ENCODE measurements around the gene AKR7A2. TPM values are rescaled to one million over a fixed set of nuclear protein-coding genes. Genes with fewer than 3 reads are reported as not detected.
A peak's percentile ranks its signal among the peaks of the same experiment; 100 is the strongest.
"Not testable (repeated sequence)": the region's sequence is repeated elsewhere in the genome, so short reads cannot be mapped to it uniquely, and the experiment has no call there.

AKR7A2 gene
- total RNA-seq, 2 donors from 2014 or later: 24.1 to 45.1 TPM

DNA sequence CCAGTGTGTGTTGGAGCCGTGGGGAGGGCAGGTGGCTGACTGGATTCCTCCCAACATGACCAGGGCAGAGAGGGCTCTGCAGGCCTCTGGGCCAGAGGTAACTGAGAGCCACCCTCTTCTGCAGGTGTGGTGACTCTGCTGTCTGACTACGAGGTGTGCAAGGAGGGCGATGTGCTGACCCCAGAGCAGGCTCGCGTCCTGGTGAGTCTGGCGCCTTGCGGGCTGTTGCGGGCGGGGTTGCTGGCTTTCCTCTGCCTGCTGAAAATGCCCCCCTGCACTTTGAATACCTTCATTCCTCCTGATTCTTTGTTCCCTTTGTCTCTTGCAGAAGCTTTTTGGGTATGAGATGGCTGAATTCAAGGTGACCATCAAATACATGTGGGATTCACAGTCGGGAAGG lies 53.6 kb downstream of the AKR7A2 start:
- TF ChIP-seq, protein P1, sequence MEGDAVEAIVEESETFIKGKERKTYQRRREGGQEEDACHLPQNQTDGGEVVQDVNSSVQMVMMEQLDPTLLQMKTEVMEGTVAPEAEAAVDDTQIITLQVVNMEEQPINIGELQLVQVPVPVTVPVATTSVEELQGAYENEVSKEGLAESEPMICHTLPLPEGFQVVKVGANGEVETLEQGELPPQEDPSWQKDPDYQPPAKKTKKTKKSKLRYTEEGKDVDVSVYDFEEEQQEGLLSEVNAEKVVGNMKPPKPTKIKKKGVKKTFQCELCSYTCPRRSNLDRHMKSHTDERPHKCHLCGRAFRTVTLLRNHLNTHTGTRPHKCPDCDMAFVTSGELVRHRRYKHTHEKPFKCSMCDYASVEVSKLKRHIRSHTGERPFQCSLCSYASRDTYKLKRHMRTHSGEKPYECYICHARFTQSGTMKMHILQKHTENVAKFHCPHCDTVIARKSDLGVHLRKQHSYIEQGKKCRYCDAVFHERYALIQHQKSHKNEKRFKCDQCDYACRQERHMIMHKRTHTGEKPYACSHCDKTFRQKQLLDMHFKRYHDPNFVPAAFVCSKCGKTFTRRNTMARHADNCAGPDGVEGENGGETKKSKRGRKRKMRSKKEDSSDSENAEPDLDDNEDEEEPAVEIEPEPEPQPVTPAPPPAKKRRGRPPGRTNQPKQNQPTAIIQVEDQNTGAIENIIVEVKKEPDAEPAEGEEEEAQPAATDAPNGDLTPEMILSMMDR (IDR thresholded peaks at IDR 0.05): no peak
- TF ChIP-seq POLR2A (IDR thresholded peaks at IDR 0.05): no peak
- Histone ChIP-seq H3K9me3 (no peaks in the 10 kb centered on the region), H3K4me1 (peaks cover 11% of the 10 kb centered on the region), H3K27ac (no peak overlapping the region), H3K4me3 (no peak overlapping the region), H3K27me3 (no peaks in the 10 kb centered on the region), H3K36me3 (replicated peaks in 1 of 2; ENCODE audit: insufficient read depth in 1 of 2, low read depth in 2 of 2) (peaks cover 3 to 24% of the 10 kb centered on the region in 2 donors)
- ATAC-seq: no peak
- WGBS, 2 donors: 91 to 98% methylated on average over 6 to 10 of the region's 10 CpGs
- intact Hi-C loops (cut with DNase I): loop anchor here (10.0 kb wide), 1 partner anchor 46 kb away; no protein-coding TSS in a partner anchor
- DNase-seq: no peak

DNA sequence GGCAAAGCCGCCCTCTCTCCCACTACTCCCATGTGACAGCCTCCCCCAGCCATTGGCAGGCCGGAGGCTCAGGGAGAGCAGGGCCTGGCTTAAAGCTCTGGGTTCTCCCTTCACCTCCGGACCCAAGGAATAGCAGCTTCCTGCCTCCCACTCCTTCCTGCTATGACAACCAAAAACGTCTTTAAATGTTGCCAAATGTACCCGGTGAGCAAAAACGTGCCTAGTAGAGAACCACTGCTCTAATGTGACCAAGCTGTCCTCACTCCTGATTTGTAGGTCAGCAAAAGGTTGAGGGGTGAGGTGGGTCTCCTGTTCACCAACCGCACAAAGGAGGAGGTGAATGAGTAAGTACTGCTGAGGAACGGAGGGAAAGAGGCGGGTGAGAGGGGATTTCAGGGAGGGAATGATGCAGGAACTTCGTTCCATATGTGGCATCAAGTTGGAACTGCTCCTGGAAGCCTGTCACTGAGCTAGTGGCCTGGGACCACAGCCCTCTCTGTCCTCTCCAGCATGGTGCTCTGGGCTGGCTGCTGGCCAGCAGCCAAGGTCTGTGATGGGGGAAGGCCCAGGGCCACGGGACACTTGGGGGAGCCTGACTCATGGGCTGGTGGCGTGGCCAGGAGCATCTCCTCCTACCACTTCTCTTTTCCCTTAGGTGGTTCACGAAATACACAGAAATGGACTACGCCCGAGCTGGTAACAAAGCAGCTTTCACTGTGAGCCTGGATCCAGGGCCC lies 54.6 kb downstream of the AKR7A2 start:
- H3K27ac ChIP-seq: no peak overlapping the region
- H3K36me3 ChIP-seq (replicated peaks in 1 of 2; ENCODE audit: insufficient read depth in 1 of 2, low read depth in 2 of 2): peaks cover 3 to 24% of the 10 kb centered on the region in 2 donors
- H3K9me3 ChIP-seq: no peaks in the 10 kb centered on the region
- DNase-seq (no peak), ATAC-seq (no peak)
- H3K27me3 ChIP-seq: no peaks in the 10 kb centered on the region
- H3K4me3 ChIP-seq: no peak overlapping the region
- intact Hi-C loops (cut with DNase I): loop anchor here (10.0 kb wide), 1 partner anchor 47 kb away; no protein-coding TSS in a partner anchor
- TF ChIP-seq, protein P1 (IDR thresholded peaks at IDR 0.05): no peak
- no peak for TF ChIP-seq POLR2A (IDR thresholded peaks at IDR 0.05)
- peaks cover 21% of the 10 kb centered on the region for H3K4me1 ChIP-seq
- WGBS, 2 donors: 67 to 73% methylated on average over 9 to 15 of the region's 15 CpGs

DNA sequence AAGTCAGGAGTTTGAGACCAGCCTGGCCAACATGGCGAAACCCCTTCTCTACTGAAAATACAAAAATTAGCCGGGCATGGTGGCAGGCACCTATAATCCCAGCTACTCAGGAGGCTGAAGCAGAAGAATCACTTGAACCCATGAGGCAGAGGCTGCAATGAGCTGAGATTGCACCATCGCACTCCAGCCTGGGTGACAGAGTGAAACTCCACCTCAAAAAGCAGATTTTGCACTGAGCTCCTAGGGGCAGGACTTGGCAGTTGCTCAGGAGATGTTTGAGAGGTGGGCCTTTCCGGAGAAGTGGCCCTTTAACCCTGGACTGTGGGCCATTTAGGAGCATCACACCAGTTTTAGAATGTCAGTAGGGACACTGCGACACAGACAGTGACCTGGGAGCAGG lies 55.6 kb downstream of the AKR7A2 start:
- WGBS, 2 donors: 87 to 94% methylated on average over 5 of the region's 5 CpGs
- peaks cover 18% of the 10 kb centered on the region for H3K4me1 ChIP-seq
- peaks cover 3 to 24% of the 10 kb centered on the region in 2 donors for H3K36me3 ChIP-seq (replicated peaks in 1 of 2; ENCODE audit: insufficient read depth in 1 of 2, low read depth in 2 of 2)
- ATAC-seq, DNase-seq, H3K27me3 ChIP-seq, H3K4me3 ChIP-seq, H3K27ac ChIP-seq, H3K9me3 ChIP-seq: not testable (repeated sequence)
- intact Hi-C loops (cut with DNase I): loop anchor here (10.0 kb wide), 1 partner anchor 48 kb away; no protein-coding TSS in a partner anchor

DNA sequence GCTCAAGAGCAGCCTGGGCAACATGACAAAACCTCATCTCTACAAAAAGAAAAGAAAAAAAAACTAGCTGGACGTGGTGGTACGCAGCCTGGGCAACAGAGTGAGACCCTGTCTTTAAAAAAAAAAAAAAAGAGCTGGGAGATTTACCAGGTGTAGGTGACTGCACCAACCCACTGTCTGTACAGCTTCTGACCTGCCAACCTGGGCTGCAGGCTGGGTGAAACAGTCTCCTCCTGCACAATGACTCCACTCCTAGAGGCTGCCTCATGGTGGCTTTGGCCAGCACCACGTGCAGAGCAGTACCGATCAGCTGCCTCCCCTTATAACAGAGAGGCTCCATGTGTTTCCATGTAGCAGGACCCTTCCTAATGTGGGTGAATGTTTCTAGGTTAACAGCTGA lies 56.7 kb downstream of the AKR7A2 start:
- H3K27me3 ChIP-seq: no peaks in the 10 kb centered on the region
- TF ChIP-seq, protein P1 (IDR thresholded peaks at IDR 0.05): no peak
- no peak for TF ChIP-seq POLR2A (IDR thresholded peaks at IDR 0.05)
- no peak overlapping the region for H3K4me3 ChIP-seq
- ATAC-seq (no peak), DNase-seq (peak in 1 of 4 donors; percentile 60)
- H3K4me1 ChIP-seq: peaks cover 24% of the 10 kb centered on the region
- intact Hi-C loops (cut with DNase I): loop anchor here (10.0 kb wide), 1 partner anchor 50 kb away; no protein-coding TSS in a partner anchor
- H3K27ac ChIP-seq: peak overlapping the region in 1 of 4 donors; percentile 31
- peaks cover 3 to 24% of the 10 kb centered on the region in 2 donors for H3K36me3 ChIP-seq (replicated peaks in 1 of 2; ENCODE audit: insufficient read depth in 1 of 2, low read depth in 2 of 2)
- 45 to 79% methylated on average over 4 of the region's 4 CpGs for WGBS, 2 donors
- H3K9me3 ChIP-seq: no peaks in the 10 kb centered on the region

- TF ChIP-seq, protein P1 (IDR thresholded peaks at IDR 0.05): no peak
- no peak for TF ChIP-seq POLR2A (IDR thresholded peaks at IDR 0.05)
- DNase-seq: no peak
- Histone ChIP-seq H3K27me3 (no peaks in the 10 kb centered on the region), H3K9me3 (no peaks in the 10 kb centered on the region), H3K4me3 (no peak overlapping the region), H3K27ac (no peak overlapping the region), H3K36me3 (replicated peaks in 1 of 2; ENCODE audit: insufficient read depth in 1 of 2, low read depth in 2 of 2) (peaks cover 3 to 17% of the 10 kb centered on the region in 2 donors), H3K4me1 (peaks cover 26% of the 10 kb centered on the region)
- no peak for ATAC-seq
- intact Hi-C loops (cut with DNase I): loop anchor here (10.0 kb wide), 1 partner anchor 50 kb away; no protein-coding TSS in a partner anchor
These were observed 57.5 kb downstream of the AKR7A2 start for GRCh38 chr1:19254416-19254815.

Small RNA genes within 50 kb of the gene (small RNA-seq; reads per million reads assigned to genes)
- gene RNU6-1099P: not detected

Other genes starting within 250 kb of the AKR7A2 start
- 10 to 100 TPM; 84.4 to 87.4 TPM for gene UBR4, start 101.9 kb downstream of the AKR7A2 start, total RNA-seq
- 10 to 100 TPM; 15.3 to 23.7 TPM for gene EMC1, start 60.6 kb downstream of the AKR7A2 start, total RNA-seq
- 10 to 100 TPM; 17.6 to 27.7 TPM for gene MRTO4, start 60.3 kb downstream of the AKR7A2 start, total RNA-seq
- 100 to 1,000 TPM in 1 of 2 donors, 10 to 100 TPM in 1; 57.4 to 479 TPM for gene AKR7A3, start 23.4 kb downstream of the AKR7A2 start, total RNA-seq
- 10 to 100 TPM in 1 of 2 donors, 1 to 10 TPM in 1; 9.6 to 23.4 TPM for gene SLC66A1, start 182 bp upstream of the AKR7A2 start, total RNA-seq
- gene CAPZB, start 173.4 kb upstream of the AKR7A2 start, total RNA-seq: 10 to 100 TPM; 35.5 to 54.1 TPM